ENCODE data around the gene RPS6KA6. TPM values are rescaled to one million over a fixed set of nuclear protein-coding genes. Genes with fewer than 3 reads are reported as not detected.

Gene RPS6KA6
- not detected for total RNA-seq

- Mint-ChIP-seq H3K36me3 (no peaks in the 10 kb centered on the region), H3K9me3 (peaks cover 5% of the 10 kb centered on the region), H3K27me3 (peaks cover 0 to 20% of the 10 kb centered on the region in 2 donors), H3K4me3 (no peak within 1 kb of the TSS), H3K27ac (no peak within 1 kb of the TSS), H3K4me1 (ENCODE audit: low read depth in 2 of 2) (no peaks in the 10 kb centered on the region)
- ATAC-seq (peak in 1 of 2 donors; percentile 40), DNase-seq (ENCODE audit: low spot score) (no peak)
Measured at GRCh38 chrX:84187533-84188319, at the start of gene RPS6KA6. Gene RPS6KA6, minus strand, starts transcription at chrX:84188199. Its CDS starts 300 bp downstream, at chrX:84187899.

GRCh38 chrX:84224741-84225140, 36.7 kb upstream of the RPS6KA6 start:
- no peaks in the 10 kb centered on the region for H3K36me3 Mint-ChIP-seq
- H3K4me1 Mint-ChIP-seq (ENCODE audit: low read depth in 2 of 2) = no peaks in the 10 kb centered on the region
- peaks cover 0 to 4% of the 10 kb centered on the region in 2 donors for H3K27me3 Mint-ChIP-seq
- no peaks in the 10 kb centered on the region for H3K9me3 Mint-ChIP-seq
- H3K4me3 Mint-ChIP-seq = no peak overlapping the region
- no peak overlapping the region for H3K27ac Mint-ChIP-seq
- ATAC-seq (no peak), DNase-seq (ENCODE audit: low spot score) (no peak)

GRCh38 chrX:84223261-84223660, 35.3 kb upstream of the RPS6KA6 start:
- Mint-ChIP-seq H3K27me3 (peaks cover 0 to 6% of the 10 kb centered on the region in 2 donors), H3K9me3 (no peaks in the 10 kb centered on the region), H3K4me1 (ENCODE audit: low read depth in 2 of 2) (no peaks in the 10 kb centered on the region), H3K4me3 (no peak overlapping the region), H3K27ac (no peak overlapping the region), H3K36me3 (no peaks in the 10 kb centered on the region)
- DNase-seq (ENCODE audit: low spot score) (no peak), ATAC-seq (no peak)

- Mint-ChIP-seq H3K9me3 (peaks cover 3% of the 10 kb centered on the region), H3K36me3 (no peaks in the 10 kb centered on the region), H3K27me3 (peaks cover 0 to 6% of the 10 kb centered on the region in 2 donors), H3K4me1 (ENCODE audit: low read depth in 2 of 2) (no peaks in the 10 kb centered on the region), H3K27ac (no peak overlapping the region), H3K4me3 (no peak overlapping the region)
- DNase-seq (ENCODE audit: low spot score) (no peak), ATAC-seq (no peak)
Measured at GRCh38 chrX:84221181-84221580, 33.2 kb upstream of the RPS6KA6 start.

DNA sequence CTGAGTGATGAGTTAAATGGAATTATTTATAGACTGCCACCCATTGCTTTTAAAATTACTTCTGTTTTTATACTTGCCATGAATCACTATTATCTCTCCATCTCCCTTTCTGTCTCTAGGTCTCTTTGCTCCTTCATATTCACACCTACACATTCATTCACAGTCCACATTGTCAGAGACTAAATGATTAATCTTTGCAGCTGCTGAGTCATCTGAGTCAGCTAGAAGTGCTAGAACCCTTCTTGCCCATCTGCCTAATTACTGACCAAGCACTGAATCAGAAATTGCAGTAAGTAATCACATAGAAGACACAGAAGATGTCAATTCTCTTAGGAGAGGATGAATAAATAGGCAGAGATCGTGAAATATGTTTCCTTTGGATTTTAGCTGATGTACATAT, 31.6 kb upstream of the RPS6KA6 start:
- no peak for DNase-seq (ENCODE audit: low spot score)
- no peak overlapping the region for H3K27ac Mint-ChIP-seq
- H3K9me3 Mint-ChIP-seq = peaks cover 3% of the 10 kb centered on the region
- no peaks in the 10 kb centered on the region for H3K4me1 Mint-ChIP-seq (ENCODE audit: low read depth in 2 of 2)
- peaks cover 0 to 6% of the 10 kb centered on the region in 2 donors for H3K27me3 Mint-ChIP-seq
- ATAC-seq = no peak
- H3K36me3 Mint-ChIP-seq = no peaks in the 10 kb centered on the region
- no peak overlapping the region for H3K4me3 Mint-ChIP-seq

- Mint-ChIP-seq H3K27me3 (peaks cover 0 to 6% of the 10 kb centered on the region in 2 donors), H3K4me3 (no peak overlapping the region), H3K9me3 (peaks cover 3% of the 10 kb centered on the region), H3K27ac (no peak overlapping the region), H3K36me3 (no peaks in the 10 kb centered on the region), H3K4me1 (ENCODE audit: low read depth in 2 of 2) (no peaks in the 10 kb centered on the region)
- DNase-seq (ENCODE audit: low spot score) (no peak), ATAC-seq (no peak)
Measured at GRCh38 chrX:84218726-84219125, 30.7 kb upstream of the RPS6KA6 start.

- Mint-ChIP-seq H3K27ac (no peak overlapping the region), H3K27me3 (peaks cover 0 to 2% of the 10 kb centered on the region in 2 donors), H3K4me1 (ENCODE audit: low read depth in 2 of 2) (no peaks in the 10 kb centered on the region), H3K9me3 (peaks cover 3% of the 10 kb centered on the region), H3K4me3 (no peak overlapping the region), H3K36me3 (no peaks in the 10 kb centered on the region)
- DNase-seq (ENCODE audit: low spot score) = no peak
- no peak for ATAC-seq
Measured at GRCh38 chrX:84216881-84217280, 28.9 kb upstream of the RPS6KA6 start.

DNA sequence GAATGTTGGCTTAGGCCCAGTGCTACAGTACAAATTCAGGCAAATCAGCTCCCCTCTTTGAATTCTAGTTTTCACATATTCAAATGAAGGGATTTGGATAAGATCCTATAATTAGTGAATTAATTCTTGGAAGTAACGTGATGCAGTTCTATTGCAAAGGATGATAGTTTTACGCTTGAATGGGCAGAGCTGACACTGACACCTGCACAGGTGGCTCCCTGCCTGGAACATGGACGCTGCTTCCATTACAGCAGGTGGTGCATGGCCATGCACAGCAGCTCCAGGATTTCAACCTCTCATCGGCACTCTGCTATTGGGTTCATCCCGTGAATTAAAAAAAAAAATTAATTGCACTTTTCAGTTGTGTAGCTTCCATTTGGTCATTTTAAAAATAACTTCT, 28.4 kb upstream of the RPS6KA6 start:
- ATAC-seq = no peak
- H3K27me3 Mint-ChIP-seq = peaks cover 0 to 2% of the 10 kb centered on the region in 2 donors
- H3K4me1 Mint-ChIP-seq (ENCODE audit: low read depth in 2 of 2) = no peaks in the 10 kb centered on the region
- DNase-seq (ENCODE audit: low spot score) = no peak
- no peaks in the 10 kb centered on the region for H3K36me3 Mint-ChIP-seq
- no peak overlapping the region for H3K27ac Mint-ChIP-seq
- H3K4me3 Mint-ChIP-seq = no peak overlapping the region
- peaks cover 3% of the 10 kb centered on the region for H3K9me3 Mint-ChIP-seq

GRCh38 chrX:84205276-84205675, 17.3 kb upstream of the RPS6KA6 start:
- ATAC-seq (no peak), DNase-seq (ENCODE audit: low spot score) (no peak)
- H3K27me3 Mint-ChIP-seq = peaks cover 0 to 3% of the 10 kb centered on the region in 2 donors
- H3K9me3 Mint-ChIP-seq = peaks cover 3% of the 10 kb centered on the region
- H3K4me3 Mint-ChIP-seq = no peak overlapping the region
- H3K27ac Mint-ChIP-seq = no peak overlapping the region
- no peaks in the 10 kb centered on the region for H3K36me3 Mint-ChIP-seq
- H3K4me1 Mint-ChIP-seq (ENCODE audit: low read depth in 2 of 2) = no peaks in the 10 kb centered on the region

DNA sequence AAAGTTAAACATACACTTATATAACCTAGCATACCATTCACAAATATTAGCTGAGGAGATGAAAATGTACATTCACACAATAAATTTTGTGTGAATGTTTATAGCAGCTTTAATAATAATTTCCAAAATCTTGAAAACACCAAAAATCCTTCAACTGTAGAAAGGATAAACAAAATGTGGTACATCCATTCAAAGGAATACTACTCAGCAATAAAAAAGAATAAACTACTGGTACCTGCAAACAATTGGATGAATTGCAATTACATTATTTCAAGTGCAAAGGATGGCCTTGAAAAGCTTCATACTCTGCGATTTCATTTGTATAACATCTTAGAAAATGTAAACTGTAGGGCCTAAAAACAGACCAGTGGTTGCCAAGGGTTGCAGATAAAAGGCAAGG, 11.7 kb upstream of the RPS6KA6 start:
- no peak overlapping the region for H3K27ac Mint-ChIP-seq
- H3K27me3 Mint-ChIP-seq = peaks cover 0 to 3% of the 10 kb centered on the region in 2 donors
- no peak for ATAC-seq
- H3K4me1 Mint-ChIP-seq (ENCODE audit: low read depth in 2 of 2) = no peaks in the 10 kb centered on the region
- no peaks in the 10 kb centered on the region for H3K36me3 Mint-ChIP-seq
- DNase-seq (ENCODE audit: low spot score) = no peak
- H3K4me3 Mint-ChIP-seq = no peak overlapping the region
- peaks cover 6% of the 10 kb centered on the region for H3K9me3 Mint-ChIP-seq

- no peaks in the 10 kb centered on the region for H3K4me1 Mint-ChIP-seq (ENCODE audit: low read depth in 2 of 2)
- no peaks in the 10 kb centered on the region for H3K27me3 Mint-ChIP-seq
- ATAC-seq (no peak), DNase-seq (ENCODE audit: low spot score) (no peak)
- H3K27ac Mint-ChIP-seq = no peak overlapping the region
- no peak overlapping the region for H3K4me3 Mint-ChIP-seq
- no peaks in the 10 kb centered on the region for H3K36me3 Mint-ChIP-seq
- peaks cover 6% of the 10 kb centered on the region for H3K9me3 Mint-ChIP-seq
Measured at GRCh38 chrX:84197550-84197949, 9.6 kb upstream of the RPS6KA6 start.

- no peaks in the 10 kb centered on the region for H3K36me3 Mint-ChIP-seq
- no peak overlapping the region for H3K4me3 Mint-ChIP-seq
- peaks cover 0 to 11% of the 10 kb centered on the region in 2 donors for H3K27me3 Mint-ChIP-seq
- peaks cover 8% of the 10 kb centered on the region for H3K9me3 Mint-ChIP-seq
- ATAC-seq (no peak), DNase-seq (ENCODE audit: low spot score) (no peak)
- H3K4me1 Mint-ChIP-seq (ENCODE audit: low read depth in 2 of 2) = no peaks in the 10 kb centered on the region
- H3K27ac Mint-ChIP-seq = no peak overlapping the region
Measured at GRCh38 chrX:84192006-84192405, 4.0 kb upstream of the RPS6KA6 start.

DNA sequence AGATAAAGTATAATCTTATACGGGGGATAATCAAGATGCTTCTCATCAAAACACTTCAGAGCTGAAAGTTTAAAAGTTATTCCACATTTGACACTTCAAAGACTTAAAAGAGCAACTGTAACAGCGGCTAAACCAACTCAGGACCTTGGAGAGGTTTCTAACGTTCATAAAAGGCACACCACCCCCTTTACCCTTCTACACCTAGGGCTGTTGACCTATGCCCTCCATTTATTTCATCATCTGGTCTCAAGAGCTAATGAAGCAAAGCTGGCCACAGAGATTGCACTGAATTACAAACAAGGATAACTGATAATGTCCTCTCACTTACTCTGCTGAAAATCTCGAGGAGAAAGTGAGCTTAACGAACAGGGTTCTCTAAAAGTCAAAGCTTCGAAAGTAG, 1.1 kb upstream of the RPS6KA6 start:
- no peak for ATAC-seq
- Mint-ChIP-seq H3K36me3 (no peaks in the 10 kb centered on the region), H3K27me3 (peaks cover 0 to 18% of the 10 kb centered on the region in 2 donors), H3K4me1 (ENCODE audit: low read depth in 2 of 2) (no peaks in the 10 kb centered on the region), H3K4me3 (no peak overlapping the region), H3K9me3 (peaks cover 5% of the 10 kb centered on the region), H3K27ac (no peak overlapping the region)
- DNase-seq (ENCODE audit: low spot score) = no peak

DNA sequence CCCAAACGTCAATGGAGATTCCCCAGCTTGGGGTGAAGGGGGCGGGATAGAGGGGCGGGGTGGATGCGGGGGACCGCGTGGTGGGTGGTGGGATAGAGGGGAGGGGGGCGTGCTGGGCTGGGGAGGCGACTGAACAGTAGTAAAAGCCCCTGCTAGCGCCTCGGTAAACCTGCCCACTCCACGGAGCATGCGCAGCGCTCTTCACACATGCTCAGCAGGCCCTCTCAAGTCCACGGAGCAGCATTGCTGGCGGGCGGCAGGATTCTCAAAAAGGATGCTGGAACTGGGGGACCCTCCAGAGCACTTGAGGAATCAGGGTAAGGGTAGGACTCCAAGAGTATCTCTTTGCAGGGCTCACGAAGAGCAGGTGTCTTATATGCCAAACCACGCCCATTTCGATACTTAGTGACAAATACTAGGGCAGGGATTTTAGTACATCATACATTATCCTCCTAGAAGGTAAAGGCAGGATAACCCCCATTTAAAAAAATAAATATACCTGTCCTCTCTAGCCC, 378 bp upstream of the RPS6KA6 start:
- Mint-ChIP-seq H3K4me3 (no peak overlapping the region), H3K9me3 (peaks cover 5% of the 10 kb centered on the region), H3K27ac (no peak overlapping the region), H3K4me1 (ENCODE audit: low read depth in 2 of 2) (no peaks in the 10 kb centered on the region), H3K27me3 (peaks cover 0 to 18% of the 10 kb centered on the region in 2 donors), H3K36me3 (no peaks in the 10 kb centered on the region)
- DNase-seq (ENCODE audit: low spot score) (no peak), ATAC-seq (no peak)
